ENCODE data around the gene DUXB. TPM values are rescaled to one million over a fixed set of nuclear protein-coding genes. Genes with fewer than 3 reads are reported as not detected.

DUXB gene
- total and polyA plus RNA-seq, 2 experiments from 2014 or later, result not detected

DNA sequence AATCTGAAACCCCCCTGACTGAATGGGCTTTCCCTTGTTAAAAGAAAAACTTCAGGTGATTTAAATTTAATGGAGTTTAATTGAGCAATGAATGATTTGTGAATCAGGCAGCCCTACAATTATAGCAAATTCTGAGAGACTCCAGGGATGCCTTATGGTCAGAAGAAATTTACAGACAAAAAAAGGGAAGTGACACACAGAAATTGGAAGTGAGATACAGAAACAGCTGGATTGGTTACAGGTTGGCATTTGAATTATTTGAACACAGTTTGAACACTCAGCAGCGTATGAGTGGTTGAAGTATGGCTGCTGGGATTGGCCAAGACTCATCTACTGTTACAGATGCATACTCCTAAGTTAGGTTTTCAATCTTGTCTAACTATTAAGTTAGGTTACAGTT lies 44.0 kb upstream of the DUXB start:
- Histone ChIP-seq H3K4me3 (no peak overlapping the region), H3K79me2 (replicated peaks; ENCODE audit: insufficient read depth) (no peaks in the 10 kb centered on the region), H2AFZ (no peak overlapping the region), H3F3A (replicated peaks; ENCODE audit: low read depth) (no peaks in the 10 kb centered on the region), H3K27me3 (ENCODE audit: insufficient read depth) (no peaks in the 10 kb centered on the region), H3K36me3 (ENCODE audit: insufficient read depth) (no peaks in the 10 kb centered on the region), H3K27ac (ENCODE audit: low read depth) (no peak overlapping the region), H3K9me2 (ENCODE audit: insufficient read depth) (no peaks in the 10 kb centered on the region), H4K20me1 (replicated peaks; ENCODE audit: insufficient read depth) (no peaks in the 10 kb centered on the region), H3K4me2 (no peak overlapping the region), H3K4me1 (ENCODE audit: insufficient read depth) (no peaks in the 10 kb centered on the region)
- Mint-ChIP-seq H3K9me3 (peaks cover 96% of the 10 kb centered on the region), H3K4me3 (no peak overlapping the region), H3K36me3 (ENCODE audit: low read depth) (peaks cover 23% of the 10 kb centered on the region; the same call in 2 of the 3 replicates), H3K4me1 (no peaks in the 10 kb centered on the region), H3K27ac (no peak overlapping the region), H3K27me3 (ENCODE audit: insufficient read depth, low read depth, poor library complexity) (no peaks in the 10 kb centered on the region)
- TF ChIP-seq, protein P1, sequence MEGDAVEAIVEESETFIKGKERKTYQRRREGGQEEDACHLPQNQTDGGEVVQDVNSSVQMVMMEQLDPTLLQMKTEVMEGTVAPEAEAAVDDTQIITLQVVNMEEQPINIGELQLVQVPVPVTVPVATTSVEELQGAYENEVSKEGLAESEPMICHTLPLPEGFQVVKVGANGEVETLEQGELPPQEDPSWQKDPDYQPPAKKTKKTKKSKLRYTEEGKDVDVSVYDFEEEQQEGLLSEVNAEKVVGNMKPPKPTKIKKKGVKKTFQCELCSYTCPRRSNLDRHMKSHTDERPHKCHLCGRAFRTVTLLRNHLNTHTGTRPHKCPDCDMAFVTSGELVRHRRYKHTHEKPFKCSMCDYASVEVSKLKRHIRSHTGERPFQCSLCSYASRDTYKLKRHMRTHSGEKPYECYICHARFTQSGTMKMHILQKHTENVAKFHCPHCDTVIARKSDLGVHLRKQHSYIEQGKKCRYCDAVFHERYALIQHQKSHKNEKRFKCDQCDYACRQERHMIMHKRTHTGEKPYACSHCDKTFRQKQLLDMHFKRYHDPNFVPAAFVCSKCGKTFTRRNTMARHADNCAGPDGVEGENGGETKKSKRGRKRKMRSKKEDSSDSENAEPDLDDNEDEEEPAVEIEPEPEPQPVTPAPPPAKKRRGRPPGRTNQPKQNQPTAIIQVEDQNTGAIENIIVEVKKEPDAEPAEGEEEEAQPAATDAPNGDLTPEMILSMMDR (conservative IDR thresholded peaks at IDR 0.05; ENCODE audit: low read depth in 2 of 2), result no peak
- TF ChIP-seq ZNF114 (CRISPR knock-in tag; IDR thresholded peaks at IDR 0.05), result no peak
- TF ChIP-seq EZH2 (IDR thresholded peaks at IDR 0.05; ENCODE audit: low read depth, unreplicated experiment), result no peak
- TF ChIP-seq JUNB (IDR thresholded peaks at IDR 0.05; ENCODE audit: unreplicated experiment), result no peak
- TF ChIP-seq EZH2phosphoT487 (IDR thresholded peaks at IDR 0.05; ENCODE audit: unreplicated experiment), result no peak
- no peak for TF ChIP-seq ZNF331 (CRISPR knock-in tag; IDR thresholded peaks at IDR 0.05; ENCODE audit: low read depth)
- no peak for TF ChIP-seq POLR2AphosphoS5 (IDR thresholded peaks at IDR 0.05; ENCODE audit: low read depth)
- TF ChIP-seq CREB1 (CRISPR knock-in tag; IDR thresholded peaks at IDR 0.05; ENCODE audit: low read depth), result no peak
- TF ChIP-seq STAT1 (IDR thresholded peaks at IDR 0.05; ENCODE audit: unreplicated experiment), result no peak
- no peak for TF ChIP-seq NANOG (IDR thresholded peaks at IDR 0.05; ENCODE audit: borderline replicate concordance)
- TF ChIP-seq, protein P2, sequence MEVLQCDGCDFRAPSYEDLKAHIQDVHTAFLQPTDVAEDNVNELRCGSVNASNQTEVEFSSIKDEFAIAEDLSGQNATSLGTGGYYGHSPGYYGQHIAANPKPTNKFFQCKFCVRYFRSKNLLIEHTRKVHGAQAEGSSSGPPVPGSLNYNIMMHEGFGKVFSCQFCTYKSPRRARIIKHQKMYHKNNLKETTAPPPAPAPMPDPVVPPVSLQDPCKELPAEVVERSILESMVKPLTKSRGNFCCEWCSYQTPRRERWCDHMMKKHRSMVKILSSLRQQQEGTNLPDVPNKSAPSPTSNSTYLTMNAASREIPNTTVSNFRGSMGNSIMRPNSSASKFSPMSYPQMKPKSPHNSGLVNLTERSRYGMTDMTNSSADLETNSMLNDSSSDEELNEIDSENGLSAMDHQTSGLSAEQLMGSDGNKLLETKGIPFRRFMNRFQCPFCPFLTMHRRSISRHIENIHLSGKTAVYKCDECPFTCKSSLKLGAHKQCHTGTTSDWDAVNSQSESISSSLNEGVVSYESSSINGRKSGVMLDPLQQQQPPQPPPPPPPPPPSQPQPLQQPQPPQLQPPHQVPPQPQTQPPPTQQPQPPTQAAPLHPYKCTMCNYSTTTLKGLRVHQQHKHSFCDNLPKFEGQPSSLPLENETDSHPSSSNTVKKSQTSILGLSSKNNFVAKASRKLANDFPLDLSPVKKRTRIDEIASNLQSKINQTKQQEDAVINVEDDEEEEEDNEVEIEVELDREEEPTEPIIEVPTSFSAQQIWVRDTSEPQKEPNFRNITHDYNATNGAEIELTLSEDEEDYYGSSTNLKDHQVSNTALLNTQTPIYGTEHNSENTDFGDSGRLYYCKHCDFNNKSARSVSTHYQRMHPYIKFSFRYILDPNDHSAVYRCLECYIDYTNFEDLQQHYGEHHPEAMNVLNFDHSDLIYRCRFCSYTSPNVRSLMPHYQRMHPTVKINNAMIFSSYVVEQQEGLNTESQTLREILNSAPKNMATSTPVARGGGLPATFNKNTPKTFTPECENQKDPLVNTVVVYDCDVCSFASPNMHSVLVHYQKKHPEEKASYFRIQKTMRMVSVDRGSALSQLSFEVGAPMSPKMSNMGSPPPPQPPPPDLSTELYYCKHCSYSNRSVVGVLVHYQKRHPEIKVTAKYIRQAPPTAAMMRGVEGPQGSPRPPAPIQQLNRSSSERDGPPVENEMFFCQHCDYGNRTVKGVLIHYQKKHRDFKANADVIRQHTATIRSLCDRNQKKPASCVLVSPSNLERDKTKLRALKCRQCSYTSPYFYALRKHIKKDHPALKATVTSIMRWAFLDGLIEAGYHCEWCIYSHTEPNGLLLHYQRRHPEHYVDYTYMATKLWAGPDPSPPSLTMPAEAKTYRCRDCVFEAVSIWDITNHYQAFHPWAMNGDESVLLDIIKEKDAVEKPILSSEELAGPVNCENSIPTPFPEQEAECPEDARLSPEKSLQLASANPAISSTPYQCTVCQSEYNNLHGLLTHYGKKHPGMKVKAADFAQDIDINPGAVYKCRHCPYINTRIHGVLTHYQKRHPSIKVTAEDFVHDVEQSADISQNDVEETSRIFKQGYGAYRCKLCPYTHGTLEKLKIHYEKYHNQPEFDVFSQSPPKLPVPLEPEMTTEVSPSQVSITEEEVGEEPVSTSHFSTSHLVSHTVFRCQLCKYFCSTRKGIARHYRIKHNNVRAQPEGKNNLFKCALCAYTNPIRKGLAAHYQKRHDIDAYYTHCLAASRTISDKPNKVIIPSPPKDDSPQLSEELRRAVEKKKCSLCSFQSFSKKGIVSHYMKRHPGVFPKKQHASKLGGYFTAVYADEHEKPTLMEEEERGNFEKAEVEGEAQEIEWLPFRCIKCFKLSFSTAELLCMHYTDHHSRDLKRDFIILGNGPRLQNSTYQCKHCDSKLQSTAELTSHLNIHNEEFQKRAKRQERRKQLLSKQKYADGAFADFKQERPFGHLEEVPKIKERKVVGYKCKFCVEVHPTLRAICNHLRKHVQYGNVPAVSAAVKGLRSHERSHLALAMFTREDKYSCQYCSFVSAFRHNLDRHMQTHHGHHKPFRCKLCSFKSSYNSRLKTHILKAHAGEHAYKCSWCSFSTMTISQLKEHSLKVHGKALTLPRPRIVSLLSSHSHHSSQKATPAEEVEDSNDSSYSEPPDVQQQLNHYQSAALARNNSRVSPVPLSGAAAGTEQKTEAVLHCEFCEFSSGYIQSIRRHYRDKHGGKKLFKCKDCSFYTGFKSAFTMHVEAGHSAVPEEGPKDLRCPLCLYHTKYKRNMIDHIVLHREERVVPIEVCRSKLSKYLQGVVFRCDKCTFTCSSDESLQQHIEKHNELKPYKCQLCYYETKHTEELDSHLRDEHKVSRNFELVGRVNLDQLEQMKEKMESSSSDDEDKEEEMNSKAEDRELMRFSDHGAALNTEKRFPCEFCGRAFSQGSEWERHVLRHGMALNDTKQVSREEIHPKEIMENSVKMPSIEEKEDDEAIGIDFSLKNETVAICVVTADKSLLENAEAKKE (CRISPR knock-in tag; IDR thresholded peaks at IDR 0.05), result no peak
- TF ChIP-seq, protein P3, sequence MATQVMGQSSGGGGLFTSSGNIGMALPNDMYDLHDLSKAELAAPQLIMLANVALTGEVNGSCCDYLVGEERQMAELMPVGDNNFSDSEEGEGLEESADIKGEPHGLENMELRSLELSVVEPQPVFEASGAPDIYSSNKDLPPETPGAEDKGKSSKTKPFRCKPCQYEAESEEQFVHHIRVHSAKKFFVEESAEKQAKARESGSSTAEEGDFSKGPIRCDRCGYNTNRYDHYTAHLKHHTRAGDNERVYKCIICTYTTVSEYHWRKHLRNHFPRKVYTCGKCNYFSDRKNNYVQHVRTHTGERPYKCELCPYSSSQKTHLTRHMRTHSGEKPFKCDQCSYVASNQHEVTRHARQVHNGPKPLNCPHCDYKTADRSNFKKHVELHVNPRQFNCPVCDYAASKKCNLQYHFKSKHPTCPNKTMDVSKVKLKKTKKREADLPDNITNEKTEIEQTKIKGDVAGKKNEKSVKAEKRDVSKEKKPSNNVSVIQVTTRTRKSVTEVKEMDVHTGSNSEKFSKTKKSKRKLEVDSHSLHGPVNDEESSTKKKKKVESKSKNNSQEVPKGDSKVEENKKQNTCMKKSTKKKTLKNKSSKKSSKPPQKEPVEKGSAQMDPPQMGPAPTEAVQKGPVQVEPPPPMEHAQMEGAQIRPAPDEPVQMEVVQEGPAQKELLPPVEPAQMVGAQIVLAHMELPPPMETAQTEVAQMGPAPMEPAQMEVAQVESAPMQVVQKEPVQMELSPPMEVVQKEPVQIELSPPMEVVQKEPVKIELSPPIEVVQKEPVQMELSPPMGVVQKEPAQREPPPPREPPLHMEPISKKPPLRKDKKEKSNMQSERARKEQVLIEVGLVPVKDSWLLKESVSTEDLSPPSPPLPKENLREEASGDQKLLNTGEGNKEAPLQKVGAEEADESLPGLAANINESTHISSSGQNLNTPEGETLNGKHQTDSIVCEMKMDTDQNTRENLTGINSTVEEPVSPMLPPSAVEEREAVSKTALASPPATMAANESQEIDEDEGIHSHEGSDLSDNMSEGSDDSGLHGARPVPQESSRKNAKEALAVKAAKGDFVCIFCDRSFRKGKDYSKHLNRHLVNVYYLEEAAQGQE (IDR thresholded peaks at IDR 0.05; ENCODE audit: unreplicated experiment), result no peak
- TF ChIP-seq, protein P4, sequence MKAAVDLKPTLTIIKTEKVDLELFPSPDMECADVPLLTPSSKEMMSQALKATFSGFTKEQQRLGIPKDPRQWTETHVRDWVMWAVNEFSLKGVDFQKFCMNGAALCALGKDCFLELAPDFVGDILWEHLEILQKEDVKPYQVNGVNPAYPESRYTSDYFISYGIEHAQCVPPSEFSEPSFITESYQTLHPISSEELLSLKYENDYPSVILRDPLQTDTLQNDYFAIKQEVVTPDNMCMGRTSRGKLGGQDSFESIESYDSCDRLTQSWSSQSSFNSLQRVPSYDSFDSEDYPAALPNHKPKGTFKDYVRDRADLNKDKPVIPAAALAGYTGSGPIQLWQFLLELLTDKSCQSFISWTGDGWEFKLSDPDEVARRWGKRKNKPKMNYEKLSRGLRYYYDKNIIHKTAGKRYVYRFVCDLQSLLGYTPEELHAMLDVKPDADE (IDR thresholded peaks at IDR 0.05), result no peak
- ATAC-seq (no peak), DNase-seq (ENCODE audit: low spot score) (no peak)

All from GM23338 (cell line).